ENCODE data around the gene CHST4.
"Not testable (repeated sequence)": the region's sequence is repeated elsewhere in the genome, so short reads cannot be mapped to it uniquely, and the experiment has no call there.

CHST4 gene

GRCh38 chr16:71569621-71570020 is 43.4 kb downstream of the CHST4 start:
- no peak for DNase-seq (ENCODE audit: low read depth in 3 of 3, low spot score in 1 of 3)

GRCh38 chr16:71570144-71570543 is 43.9 kb downstream of the CHST4 start:
- DNase-seq (ENCODE audit: low read depth in 3 of 3, low spot score in 1 of 3), result no peak

- no peak for DNase-seq (ENCODE audit: low read depth in 3 of 3, low spot score in 1 of 3)
Observed at GRCh38 chr16:71572497-71573116, 46.4 kb downstream of the CHST4 start.

- DNase-seq (ENCODE audit: low read depth in 3 of 3, low spot score in 1 of 3), result no peak
Observed at GRCh38 chr16:71573387-71574094, 47.3 kb downstream of the CHST4 start.

- DNase-seq (ENCODE audit: low read depth in 3 of 3, low spot score in 1 of 3), result no peak
Observed at GRCh38 chr16:71574702-71575101, 48.5 kb downstream of the CHST4 start.

GRCh38 chr16:71576971-71577370 is 50.7 kb downstream of the CHST4 start, which contains the start of gene TAT:
Gene TAT, minus strand, starts transcription at chr16:71577092. Its CDS starts 677 bp downstream, at chr16:71576415.
- no peak for DNase-seq (ENCODE audit: low read depth in 3 of 3, low spot score in 1 of 3)

- DNase-seq (ENCODE audit: low read depth in 3 of 3, low spot score in 1 of 3), result not testable (repeated sequence)
Observed at GRCh38 chr16:71582553-71582848, 56.3 kb downstream of the CHST4 start.

- DNase-seq (ENCODE audit: low read depth in 3 of 3, low spot score in 1 of 3), result no peak
Observed at GRCh38 chr16:71584543-71585317, 58.5 kb downstream of the CHST4 start.

- no peak for DNase-seq (ENCODE audit: low read depth in 3 of 3, low spot score in 1 of 3)
Observed at GRCh38 chr16:71585318-71585703, 59.1 kb downstream of the CHST4 start.

Measured in stimulated activated CD4-positive, alpha-beta T cell treated with anti-CD3 and anti-CD28 coated beads, TNF-alpha, amount 100 ng/mL, for 1 hour (primary cell).